Upper lobe of left lung (tissue), 4 donors: ENCODE results near the gene BGN.

Source experiments
- CTCF ChIP-seq, 6 experiments: fragments of 450-650 bp in 4 of 6; fragments of 200-600 bp in 2 of 6; sonication (generic) in 2 of 6; IDR thresholded peaks; one replicate each; pipeline ENCODE4 v1.5.1; 2016 to 2019; ENCODE audit warnings: antibody characterized with exemption in 6 of 6
- POLR2A ChIP-seq, 4 donors: fragments of 450-650 bp; IDR thresholded peaks; one replicate each; pipeline ENCODE4 v1.5.1; 2016 to 2017; ENCODE audit warnings: antibody characterized with exemption in 4 of 4, mild to moderate bottlenecking in 2 of 4

GRCh38 chrX:153524234-153524633 is 29.5 kb downstream of the BGN start:
- no peak for TF ChIP-seq CTCF (IDR thresholded peaks at IDR 0.05)
- TF ChIP-seq POLR2A (IDR thresholded peaks at IDR 0.05): no peak
